Urinary bladder (tissue), 4 donors: ENCODE results near the gene SUN5. TPM values are rescaled to one million over a fixed set of nuclear protein-coding genes. Genes with fewer than 3 reads are reported as not detected.
"Not testable (repeated sequence)": the region's sequence is repeated elsewhere in the genome, so short reads cannot be mapped to it uniquely, and the experiment has no call there.

ENCODE experiments used
- DNase-seq: peaks from one replicate; pipeline ENCODE4 v3.0.0-alpha.2; 2015; ENCODE audit errors: extremely low spot score
- H3K27ac ChIP-seq: one replicate; pipeline ENCODE4 v1.5.1; 2013; ENCODE audit warnings: low read depth, mild to moderate bottlenecking, moderate library complexity
- H3K36me3 ChIP-seq: one replicate; pipeline ENCODE4 v1.6.1; 2013; ENCODE audit warnings: mild to moderate bottlenecking, moderate library complexity; ENCODE audit not compliant: insufficient read depth
- H3K4me1 ChIP-seq: one replicate; pipeline ENCODE4 v1.6.1; 2013; ENCODE audit warnings: mild to moderate bottlenecking, moderate library complexity; ENCODE audit not compliant: insufficient read depth
- H3K4me3 ChIP-seq: one replicate; pipeline ENCODE4 v1.5.1; 2013; ENCODE audit warnings: low read depth, low read length
- WGBS: extraction: QIAGEN DNeasy Blood & Tissue Kit; methylation state at CpG from one replicate; pipeline ENCODE4 v1.1.7; 2013; 5-methylcytosine and 5-hydroxymethylcytosine counted together
- polyA plus RNA-seq: library from polyadenylated mRNA; stranded (reverse); fragments of 200-250 nt; gene quantifications from one replicate; pipeline ENCODE4 v1.2.3, GENCODE V29; 2013
- total RNA-seq: library from RNA; depleted of rRNA; stranded (reverse); fragments of >200 nt; gene quantifications from one replicate; pipeline ENCODE4 v1.2.3, GENCODE V29; 2014
- donor health status: healthy with polysubstance abuse.
- donor health status: healthy.

The SUN5 gene
- total RNA-seq: not detected
- not detected for polyA plus RNA-seq

- Histone ChIP-seq H3K27ac (no peak within 1 kb of the TSS), H3K4me3 (no peak within 1 kb of the TSS), H3K4me1 (no peaks in the 10 kb centered on the region), H3K36me3 (no peaks in the 10 kb centered on the region)
- DNase-seq: no peak
- WGBS: 87% methylated on average over 6 of the region's 6 CpGs
These were observed at the start of gene SUN5 for GRCh38 chr20:33004141-33004751. Gene SUN5 (minus strand): TSS chr20:33004433. CDS start chr20:33004340, 93 bp downstream.

GRCh38 chr20:33053291-33054106 is 49.3 kb upstream of the SUN5 start, which contains the start of gene BPIFB3:
Gene BPIFB3 (plus strand): TSS chr20:33053903. CDS start chr20:33055436, 1,533 bp downstream.
- Histone ChIP-seq H3K36me3 (no peaks in the 10 kb centered on the region), H3K4me1 (no peaks in the 10 kb centered on the region), H3K4me3 (no peak within 1 kb of the TSS), H3K27ac (no peak within 1 kb of the TSS)
- 78% methylated on average over 25 of the region's 25 CpGs for WGBS
- DNase-seq: no peak

- 84% methylated on average over 4 of the region's 4 CpGs for WGBS
- H3K4me1 ChIP-seq: no peaks in the 10 kb centered on the region
These were observed 47.1 kb upstream of the SUN5 start for GRCh38 chr20:33051333-33051732.

GRCh38 chr20:33046412-33046811 is 42.2 kb upstream of the SUN5 start:
- 78% methylated on average over 3 of the region's 3 CpGs for WGBS
- Histone ChIP-seq H3K27ac (no peak overlapping the region), H3K36me3 (no peaks in the 10 kb centered on the region), H3K4me3 (no peak overlapping the region), H3K4me1 (no peaks in the 10 kb centered on the region)
- no peak for DNase-seq

More at GRCh38 chr20:33051333-33051732, 47.1 kb upstream of the SUN5 start:
- Histone ChIP-seq H3K4me3 (no peak overlapping the region), H3K36me3 (no peaks in the 10 kb centered on the region), H3K27ac (no peak overlapping the region)
- DNase-seq: no peak

GRCh38 chr20:33045129-33045721 is 41.0 kb upstream of the SUN5 start:
- WGBS: 82% methylated on average over 15 of the region's 15 CpGs
- H3K4me3 ChIP-seq, DNase-seq, H3K27ac ChIP-seq, H3K4me1 ChIP-seq, H3K36me3 ChIP-seq: not testable (repeated sequence)

- Histone ChIP-seq H3K4me1 (no peaks in the 10 kb centered on the region), H3K36me3 (no peaks in the 10 kb centered on the region), H3K4me3 (no peak overlapping the region), H3K27ac (no peak overlapping the region)
- WGBS: 45% methylated on average over 1 of the region's 1 CpG
- DNase-seq: no peak
These were observed 39.5 kb upstream of the SUN5 start for GRCh38 chr20:33043731-33044181.

- no peak for DNase-seq
- no peak overlapping the region for H3K4me3 ChIP-seq
- H3K4me1 ChIP-seq: no peaks in the 10 kb centered on the region
- H3K27ac ChIP-seq: no peak overlapping the region
- H3K36me3 ChIP-seq: no peaks in the 10 kb centered on the region
- 80% methylated on average over 2 of the region's 2 CpGs for WGBS
These were observed 38.9 kb upstream of the SUN5 start for GRCh38 chr20:33042983-33043730.

GRCh38 chr20:33042430-33042829 is 38.2 kb upstream of the SUN5 start:
- 91% methylated on average over 3 of the region's 3 CpGs for WGBS
- H3K27ac ChIP-seq: no peak overlapping the region

GRCh38 chr20:33038243-33038642 is 34.0 kb upstream of the SUN5 start:
- no peaks in the 10 kb centered on the region for H3K36me3 ChIP-seq
- H3K4me3 ChIP-seq: no peak overlapping the region
- no peaks in the 10 kb centered on the region for H3K4me1 ChIP-seq
- no peak overlapping the region for H3K27ac ChIP-seq
- no peak for DNase-seq
- 91% methylated on average over 4 of the region's 4 CpGs for WGBS

More at GRCh38 chr20:33042430-33042829, 38.2 kb upstream of the SUN5 start:
- DNase-seq: no peak
- Histone ChIP-seq H3K4me3 (no peak overlapping the region), H3K36me3 (no peaks in the 10 kb centered on the region), H3K4me1 (no peaks in the 10 kb centered on the region)

GRCh38 chr20:33037456-33037855 is 33.2 kb upstream of the SUN5 start:
- no peaks in the 10 kb centered on the region for H3K36me3 ChIP-seq
- WGBS: 66% methylated on average over 5 of the region's 5 CpGs
- no peak for DNase-seq
- H3K27ac ChIP-seq: no peak overlapping the region
- H3K4me3 ChIP-seq: no peak overlapping the region
- no peaks in the 10 kb centered on the region for H3K4me1 ChIP-seq

GRCh38 chr20:33034901-33035492 is 30.8 kb upstream of the SUN5 start:
- 83% methylated on average over 6 of the region's 6 CpGs for WGBS
- H3K4me3 ChIP-seq: no peak overlapping the region
- no peak overlapping the region for H3K27ac ChIP-seq
- no peaks in the 10 kb centered on the region for H3K36me3 ChIP-seq
- no peaks in the 10 kb centered on the region for H3K4me1 ChIP-seq
- DNase-seq: no peak

- 85% methylated on average over 5 of the region's 5 CpGs for WGBS
- no peaks in the 10 kb centered on the region for H3K36me3 ChIP-seq
These were observed 29.9 kb upstream of the SUN5 start for GRCh38 chr20:33034115-33034514.

GRCh38 chr20:33033381-33033780 is 29.1 kb upstream of the SUN5 start:
- Histone ChIP-seq H3K4me1 (no peaks in the 10 kb centered on the region), H3K27ac (no peak overlapping the region), H3K36me3 (no peaks in the 10 kb centered on the region), H3K4me3 (no peak overlapping the region)
- WGBS: 68% methylated on average over 5 of the region's 5 CpGs
- no peak for DNase-seq

More at GRCh38 chr20:33034115-33034514, 29.9 kb upstream of the SUN5 start:
- no peaks in the 10 kb centered on the region for H3K4me1 ChIP-seq
- H3K27ac ChIP-seq: no peak overlapping the region
- DNase-seq: no peak
- no peak overlapping the region for H3K4me3 ChIP-seq
